Epithelial cell of esophagus (primary cell): Measurements from ENCODE around the gene PBX1.

ENCODE experiments used
- DNase-seq: peaks from one replicate; pipeline ENCODE4 v3.0.0; 2010; ENCODE audit warnings: low read depth
- H3K4me3 ChIP-seq: 2 replicates; pipeline ENCODE4 v1.5.1; 2011; ENCODE audit warnings: mild to moderate bottlenecking, low read length, control low read depth
- CTCF ChIP-seq: IDR thresholded peaks from 2 replicates; pipeline ENCODE4 v1.5.1; 2011; ENCODE audit warnings: low read depth, mild to moderate bottlenecking, low read length, control low read depth, inconsistent platforms; ENCODE audit not compliant: insufficient read depth; ENCODE audit errors: missing control alignments

PBX1 gene

GRCh38 chr1:164635059-164635802, 76.2 kb downstream of the PBX1 start:
- TF ChIP-seq CTCF: no peak
- DNase-seq: no peak
- H3K4me3 ChIP-seq: no peak overlapping the region

GRCh38 chr1:164635803-164636731, 77.1 kb downstream of the PBX1 start:
- no peak for DNase-seq
- no peak overlapping the region for H3K4me3 ChIP-seq
- no peak for TF ChIP-seq CTCF

- H3K4me3 ChIP-seq: no peak overlapping the region
- DNase-seq: no peak
- no peak for TF ChIP-seq CTCF
Observed at GRCh38 chr1:164636757-164637156, 77.8 kb downstream of the PBX1 start.

- peak; percentile 77 for DNase-seq
- no peak for TF ChIP-seq CTCF
- H3K4me3 ChIP-seq: no peak overlapping the region
Observed at GRCh38 chr1:164637461-164638375, 78.7 kb downstream of the PBX1 start.

- H3K4me3 ChIP-seq: no peak overlapping the region
- no peak for TF ChIP-seq CTCF
- DNase-seq: no peak
Observed at GRCh38 chr1:164638492-164639202, 79.7 kb downstream of the PBX1 start.
